HG02840 (cell line): ENCODE measurements around the gene KCTD5.

Source experiments
- ATAC-seq: cut with Tn5 transposase; IDR thresholded peaks from one replicate; pipeline ENCODE4 v1.9.1; 2021; ENCODE audit warnings: mild to moderate bottlenecking, moderate library complexity, moderate number of reproducible peaks; ENCODE audit not compliant: unreplicated experiment, low FRiP score

KCTD5 gene

GRCh38 chr16:2748757-2749455 is 66.6 kb downstream of the KCTD5 start:
- ATAC-seq, result no peak

- ATAC-seq, result no peak
These were observed 67.2 kb downstream of the KCTD5 start for GRCh38 chr16:2749476-2749875.

DNA sequence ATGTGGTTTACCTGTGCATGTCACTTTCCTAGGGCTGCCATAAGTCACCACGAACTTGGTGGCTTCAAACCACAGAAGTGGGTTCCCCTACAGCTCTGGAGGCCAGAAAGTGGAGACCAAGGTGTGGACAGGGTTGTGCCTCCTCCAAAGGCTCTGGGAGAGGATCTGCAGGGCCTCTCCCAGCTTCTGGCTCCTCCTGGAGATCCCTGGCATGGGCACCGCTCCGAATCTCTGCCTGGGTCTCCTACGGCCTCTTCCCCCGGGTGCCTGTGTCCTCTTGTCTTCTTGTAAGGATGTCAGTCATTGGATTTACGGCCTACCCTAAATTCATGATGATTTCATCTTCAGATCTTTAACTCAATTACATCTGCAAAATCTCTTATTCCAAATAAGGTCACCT is 67.6 kb downstream of the KCTD5 start:
- ATAC-seq, result no peak

DNA sequence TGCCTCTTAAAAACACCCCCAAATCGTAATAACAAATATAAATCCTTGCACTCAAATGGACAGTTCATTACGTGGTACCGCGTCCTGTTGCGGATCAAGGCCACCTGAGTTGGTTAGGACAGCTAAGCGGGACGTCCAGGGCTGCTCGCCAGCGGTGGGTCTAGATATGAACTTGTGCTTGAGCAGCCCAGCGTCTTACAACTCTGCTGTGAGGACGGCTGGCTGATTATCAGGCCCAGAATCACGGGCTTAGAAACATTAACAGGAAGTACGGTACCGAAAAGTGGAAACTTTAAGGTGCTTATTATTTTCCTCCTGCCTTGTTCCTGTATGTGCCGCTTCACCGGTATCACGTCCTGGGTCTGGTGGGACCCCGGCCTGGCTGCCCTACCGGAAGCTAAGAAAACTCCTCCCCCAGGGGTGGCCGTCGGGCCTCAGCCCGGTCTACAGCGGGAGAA is 69.3 kb downstream of the KCTD5 start:
- ATAC-seq, result no peak

GRCh38 chr16:2752035-2752849 is 69.9 kb downstream of the KCTD5 start, which contains the start of gene SRRM2:
TSS of gene SRRM2 (plus strand) at chr16:2752638. CDS start at chr16:2756365, 3,727 bp downstream.
- ATAC-seq, result peak; percentile 71

- ATAC-seq, result peak; percentile 45
These were observed 70.8 kb downstream of the KCTD5 start for GRCh38 chr16:2752850-2753732.

DNA sequence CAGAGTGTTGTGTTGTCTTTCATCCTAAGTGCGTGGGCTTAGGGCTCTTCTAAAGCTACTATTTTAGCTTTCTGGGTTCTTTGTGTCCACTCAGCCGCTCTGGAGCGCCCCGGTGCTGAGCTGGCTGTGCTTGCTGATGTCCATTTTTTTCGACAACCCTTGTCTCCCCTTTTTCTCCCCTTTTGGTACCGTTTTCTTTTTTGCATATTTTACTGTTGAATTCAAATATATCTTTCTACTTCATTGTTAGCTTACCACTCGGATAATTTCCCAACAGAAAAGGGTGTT is 71.4 kb downstream of the KCTD5 start:
- ATAC-seq, result no peak

GRCh38 chr16:2755158-2755557 is 72.8 kb downstream of the KCTD5 start:
- no peak for ATAC-seq

- ATAC-seq, result no peak
These were observed 74.1 kb downstream of the KCTD5 start for GRCh38 chr16:2756288-2757015.

DNA sequence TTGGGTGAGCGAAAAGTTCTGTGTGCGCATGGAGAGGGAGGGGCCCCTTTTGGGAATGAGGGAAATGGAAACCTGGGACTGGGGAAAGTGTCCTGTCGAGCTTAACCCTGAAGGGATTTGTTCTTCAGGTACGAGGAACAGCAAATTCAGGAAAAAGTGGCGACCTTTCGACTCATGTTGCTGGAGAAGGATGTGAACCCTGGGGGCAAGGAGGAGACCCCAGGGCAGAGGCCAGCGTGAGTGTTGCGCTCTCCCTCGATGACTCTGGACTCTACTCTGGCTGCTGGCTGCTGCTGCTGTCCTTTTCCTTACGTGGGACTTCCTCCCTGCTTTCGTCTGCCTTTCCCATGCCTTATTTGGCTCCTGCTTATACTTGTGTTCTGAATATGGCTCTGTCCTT is 75.0 kb downstream of the KCTD5 start:
- ATAC-seq, result no peak
